ENCODE results near the gene GRB10.

GRB10 gene

DNA sequence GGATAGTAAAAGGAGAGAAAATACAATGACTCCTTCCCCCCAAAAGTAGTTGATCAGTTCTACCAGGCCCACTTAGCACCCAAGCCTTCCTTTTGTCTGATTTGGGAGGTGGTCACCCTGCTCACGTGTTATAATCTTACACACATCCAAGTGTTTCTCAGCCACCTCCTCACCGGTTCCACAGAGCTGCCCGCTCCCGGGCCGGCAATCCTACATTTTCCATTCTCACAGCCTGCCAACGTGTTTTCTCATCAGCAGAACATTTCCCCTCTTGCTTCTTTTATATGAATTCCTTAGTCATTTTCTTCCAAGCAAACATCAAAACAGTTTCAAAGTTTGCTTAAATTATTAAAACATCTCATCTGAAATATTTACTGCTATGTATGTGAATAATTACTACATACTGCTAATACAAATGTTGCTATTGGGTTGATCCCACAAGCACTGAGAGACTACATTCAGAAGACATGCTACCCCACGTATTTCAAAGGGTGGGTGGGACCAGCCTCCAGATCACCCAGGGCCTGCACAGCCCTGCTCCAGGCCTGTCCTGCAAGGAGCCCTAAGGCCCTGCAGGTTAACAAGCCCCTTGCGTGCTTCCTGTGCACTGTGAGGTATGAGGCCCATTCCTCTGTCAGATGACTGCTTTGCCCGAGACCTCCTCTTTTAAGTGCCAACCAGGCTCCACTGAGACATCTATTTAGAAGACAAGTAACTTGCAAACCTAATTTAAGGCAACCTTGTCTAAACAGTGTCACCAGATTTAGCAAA, 75.3 kb downstream of the GRB10 start:
- no peak for DNase-seq (ENCODE audit: insufficient read length, low spot score)
- TF ChIP-seq, protein P1, sequence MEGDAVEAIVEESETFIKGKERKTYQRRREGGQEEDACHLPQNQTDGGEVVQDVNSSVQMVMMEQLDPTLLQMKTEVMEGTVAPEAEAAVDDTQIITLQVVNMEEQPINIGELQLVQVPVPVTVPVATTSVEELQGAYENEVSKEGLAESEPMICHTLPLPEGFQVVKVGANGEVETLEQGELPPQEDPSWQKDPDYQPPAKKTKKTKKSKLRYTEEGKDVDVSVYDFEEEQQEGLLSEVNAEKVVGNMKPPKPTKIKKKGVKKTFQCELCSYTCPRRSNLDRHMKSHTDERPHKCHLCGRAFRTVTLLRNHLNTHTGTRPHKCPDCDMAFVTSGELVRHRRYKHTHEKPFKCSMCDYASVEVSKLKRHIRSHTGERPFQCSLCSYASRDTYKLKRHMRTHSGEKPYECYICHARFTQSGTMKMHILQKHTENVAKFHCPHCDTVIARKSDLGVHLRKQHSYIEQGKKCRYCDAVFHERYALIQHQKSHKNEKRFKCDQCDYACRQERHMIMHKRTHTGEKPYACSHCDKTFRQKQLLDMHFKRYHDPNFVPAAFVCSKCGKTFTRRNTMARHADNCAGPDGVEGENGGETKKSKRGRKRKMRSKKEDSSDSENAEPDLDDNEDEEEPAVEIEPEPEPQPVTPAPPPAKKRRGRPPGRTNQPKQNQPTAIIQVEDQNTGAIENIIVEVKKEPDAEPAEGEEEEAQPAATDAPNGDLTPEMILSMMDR (IDR thresholded peaks at IDR 0.05; ENCODE audit: insufficient read depth, missing control alignments) = no peak
- no peak for FAIRE-seq

- TF ChIP-seq, protein P1 (IDR thresholded peaks at IDR 0.05; ENCODE audit: insufficient read depth, missing control alignments) = no peak
- FAIRE-seq (no peak), DNase-seq (ENCODE audit: insufficient read length, low spot score) (no peak)
Measured at GRCh38 chr7:50706469-50706937, 76.2 kb downstream of the GRB10 start.

- DNase-seq (ENCODE audit: insufficient read length, low spot score) (no peak), FAIRE-seq (no peak)
- TF ChIP-seq, protein P1 (IDR thresholded peaks at IDR 0.05; ENCODE audit: insufficient read depth, missing control alignments) = no peak
Measured at GRCh38 chr7:50704844-50705243, 77.9 kb downstream of the GRB10 start.

DNA sequence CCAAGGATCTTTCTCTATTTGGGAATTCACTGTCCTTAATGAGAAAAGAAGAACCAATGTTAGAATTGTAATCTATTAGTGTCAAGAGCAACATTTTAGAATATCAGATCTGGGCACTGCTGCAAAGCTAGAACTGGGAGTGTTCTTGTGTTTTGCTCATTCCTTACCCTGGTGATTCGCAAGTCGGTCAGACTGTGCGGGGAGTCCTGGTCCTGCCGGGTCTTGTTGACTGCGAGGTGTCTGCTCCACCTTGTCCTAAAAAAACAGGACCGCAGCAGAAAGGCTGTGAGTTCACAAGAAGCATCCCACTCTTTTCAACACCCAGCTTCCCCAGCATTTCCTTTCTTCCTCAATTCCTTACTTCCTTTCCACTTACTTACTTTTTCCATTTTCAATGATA, 79.0 kb downstream of the GRB10 start:
- DNase-seq (ENCODE audit: insufficient read length, low spot score) (no peak), FAIRE-seq (no peak)
- TF ChIP-seq, protein P1 (IDR thresholded peaks at IDR 0.05; ENCODE audit: insufficient read depth, missing control alignments) = no peak

- TF ChIP-seq, protein P1 (IDR thresholded peaks at IDR 0.05; ENCODE audit: insufficient read depth, missing control alignments) = no peak
- FAIRE-seq = no peak
- no peak for DNase-seq (ENCODE audit: insufficient read length, low spot score)
Measured at GRCh38 chr7:50699143-50699542, 83.6 kb downstream of the GRB10 start.

- DNase-seq (ENCODE audit: insufficient read length, low spot score) (no peak), FAIRE-seq (no peak)
- TF ChIP-seq, protein P1 (IDR thresholded peaks at IDR 0.05; ENCODE audit: insufficient read depth, missing control alignments) = no peak
Measured at GRCh38 chr7:50697748-50698147, 84.9 kb downstream of the GRB10 start.

Measured in D721Med (cell line).